ENCODE data around the gene FAM174C.
"Not testable (repeated sequence)": the region's sequence is repeated elsewhere in the genome, so short reads cannot be mapped to it uniquely, and the experiment has no call there.

Gene FAM174C

GRCh38 chr19:1288833-1289685, 13.7 kb downstream of the FAM174C start:
- DNase-seq = no peak

GRCh38 chr19:1289686-1290025, 14.3 kb downstream of the FAM174C start:
- DNase-seq = no peak

GRCh38 chr19:1290196-1290702, 14.9 kb downstream of the FAM174C start:
- DNase-seq = no peak

- DNase-seq = no peak
These were observed 15.6 kb downstream of the FAM174C start for GRCh38 chr19:1290703-1291651.

- no peak for DNase-seq
These were observed 16.6 kb downstream of the FAM174C start for GRCh38 chr19:1291761-1292418.

- no peak for DNase-seq
These were observed 17.3 kb downstream of the FAM174C start for GRCh38 chr19:1292419-1293151.

- DNase-seq = no peak
These were observed 18.7 kb downstream of the FAM174C start for GRCh38 chr19:1293782-1294604.

GRCh38 chr19:1294688-1295087, 19.4 kb downstream of the FAM174C start:
- no peak for DNase-seq

GRCh38 chr19:1295169-1296012, 20.1 kb downstream of the FAM174C start:
- DNase-seq = no peak

GRCh38 chr19:1296078-1296477, 20.7 kb downstream of the FAM174C start:
- no peak for DNase-seq

- DNase-seq = no peak
These were observed 21.4 kb downstream of the FAM174C start for GRCh38 chr19:1296575-1297271.

GRCh38 chr19:1298235-1298634, 22.9 kb downstream of the FAM174C start:
- DNase-seq = no peak

GRCh38 chr19:1299801-1300200, 24.5 kb downstream of the FAM174C start:
- DNase-seq = no peak

- DNase-seq = no peak
These were observed 25.6 kb downstream of the FAM174C start for GRCh38 chr19:1300744-1301490.

- no peak for DNase-seq
These were observed 27.4 kb downstream of the FAM174C start for GRCh38 chr19:1302533-1303239.

GRCh38 chr19:1304197-1304924, 29.0 kb downstream of the FAM174C start:
- no peak for DNase-seq

GRCh38 chr19:1305354-1305753, 30.0 kb downstream of the FAM174C start:
- not testable (repeated sequence) for DNase-seq

- DNase-seq = no peak
These were observed 32.0 kb downstream of the FAM174C start for GRCh38 chr19:1307320-1307719.
